GM23338 (cell line): Measurements from ENCODE around the gene KDM7A. TPM values are rescaled to one million over a fixed set of nuclear protein-coding genes. Genes with fewer than 3 reads are reported as not detected.

Experiments used
- ATAC-seq: fragments of 200-7000 bp; cut with Tn5 transposase; 3 replicates; pipeline ENCODE4 v1.9.1; 2020
- DNase-seq: peaks from one replicate; pipeline ENCODE4 v3.0.0-alpha.2; 2015; ENCODE audit warnings: low spot score
- H2AFZ ChIP-seq: fragments of 200-600 bp; sonication (generic); 2 replicates; pipeline ENCODE4 v1.8.0; 2016; ENCODE audit warnings: antibody characterized with exemption, mild to moderate bottlenecking, moderate library complexity
- H3F3A ChIP-seq: fragments of 200-600 bp; sonication (generic); replicated peaks from 2 replicates; pipeline ENCODE4 v1.8.0; 2017; ENCODE audit warnings: antibody characterized with exemption, mixed run types, low read depth
- H3K27ac ChIP-seq: fragments of 200-600 bp; sonication (generic); 2 replicates; pipeline ENCODE4 v1.6.1; 2016; ENCODE audit warnings: low read depth
- H3K27me3 ChIP-seq: fragments of 200-600 bp; sonication (generic); 2 replicates; pipeline ENCODE4 v1.8.0; 2016; ENCODE audit warnings: mild to moderate bottlenecking, mixed run types, moderate library complexity; ENCODE audit not compliant: insufficient read depth
- H3K36me3 ChIP-seq: fragments of 200-600 bp; sonication (generic); 2 replicates; pipeline ENCODE4 v1.8.0; 2016; ENCODE audit warnings: mild to moderate bottlenecking; ENCODE audit not compliant: insufficient read depth
- H3K4me1 ChIP-seq: fragments of 200-600 bp; sonication (generic); 2 replicates; pipeline ENCODE4 v1.8.0; 2016; ENCODE audit warnings: mild to moderate bottlenecking, moderate library complexity; ENCODE audit not compliant: insufficient read depth
- H3K4me2 ChIP-seq: fragments of 200-600 bp; sonication (generic); 2 replicates; pipeline ENCODE4 v1.7.1; 2017; ENCODE audit warnings: mixed run types
- H3K4me3 ChIP-seq: fragments of 200-600 bp; sonication (generic); 2 replicates; pipeline ENCODE4 v1.6.1; 2016; ENCODE audit warnings: mixed run types
- H3K79me2 ChIP-seq: fragments of 200-600 bp; sonication (generic); replicated peaks from 2 replicates; pipeline ENCODE4 v1.8.0; 2017; ENCODE audit warnings: mild to moderate bottlenecking; ENCODE audit not compliant: insufficient read depth
- H3K9me2 ChIP-seq: fragments of 200-600 bp; sonication (generic); 2 replicates; pipeline ENCODE4 v1.8.0; 2017; ENCODE audit not compliant: insufficient read depth
- H4K20me1 ChIP-seq: fragments of 200-600 bp; sonication (generic); replicated peaks from 2 replicates; pipeline ENCODE4 v1.8.0; 2017; ENCODE audit warnings: mild to moderate bottlenecking; ENCODE audit not compliant: insufficient read depth
- H3K27ac Mint-ChIP-seq: 2 replicates; pipeline ENCODE4 v1.8.0; 2020; ENCODE audit warnings: inconsistent platforms, mild to moderate bottlenecking, moderate library complexity, mixed read lengths
- H3K27me3 Mint-ChIP-seq: 3 replicates; pipeline ENCODE4 v1.8.0; 2022; ENCODE audit warnings: low read depth, mild to moderate bottlenecking, moderate library complexity, mixed read lengths, inconsistent platforms; ENCODE audit not compliant: insufficient read depth, poor library complexity
- H3K36me3 Mint-ChIP-seq: 3 replicates; pipeline ENCODE4 v1.8.0; 2021; ENCODE audit warnings: low read depth, mild to moderate bottlenecking, inconsistent platforms, moderate library complexity, mixed read lengths
- H3K4me1 Mint-ChIP-seq: 3 replicates; pipeline ENCODE4 v1.8.0; 2020; ENCODE audit warnings: mild to moderate bottlenecking, inconsistent platforms, mixed read lengths
- H3K4me3 Mint-ChIP-seq: 3 replicates; pipeline ENCODE4 v1.8.0; 2021; ENCODE audit warnings: moderate library complexity, mild to moderate bottlenecking, inconsistent platforms, mixed read lengths
- H3K9me3 Mint-ChIP-seq: 3 replicates; pipeline ENCODE4 v1.8.0; 2020; ENCODE audit warnings: moderate library complexity, mild to moderate bottlenecking, inconsistent platforms, mixed read lengths
- CREB1 ChIP-seq: fragments of 250-450 bp; sonication (Bioruptor Pico); IDR thresholded peaks from 2 replicates; pipeline ENCODE4 v1.5.0; 2020; ENCODE audit warnings: low read depth, mild to moderate bottlenecking, moderate library complexity
- NANOG ChIP-seq: IDR thresholded peaks from 2 replicates; pipeline ENCODE4 v1.6.1; 2016; ENCODE audit warnings: antibody characterized with exemption, borderline replicate concordance
- ZNF114 ChIP-seq: fragments of 250-450 bp; sonication (Bioruptor Pico); IDR thresholded peaks from 2 replicates; pipeline ENCODE4 v1.5.0; 2020; ENCODE audit warnings: mild to moderate bottlenecking, moderate library complexity
- ZNF331 ChIP-seq: fragments of 250-450 bp; sonication (Bioruptor Pico); IDR thresholded peaks from 2 replicates; pipeline ENCODE4 v1.5.0; 2020; ENCODE audit warnings: low read depth, mild to moderate bottlenecking, moderate library complexity
- polyA plus RNA-seq: library from polyadenylated mRNA; unstranded; fragments of >200 nt; fragmentation: Nextera tagmentation; extraction: Ambion mirVana; gene quantifications from 2 replicates; pipeline ENCODE4 v1.2.1, GENCODE V29; 2016
- total RNA-seq: library from RNA; depleted of rRNA; stranded (reverse); fragments of >200 nt; shearing (Covaris generic); gene quantifications from 2 replicates; pipeline ENCODE4 v1.2.3, GENCODE V29; 2014
- TF ChIP-seq, protein P1 (sequence below): IDR thresholded peaks from 2 replicates; pipeline ENCODE4 v1.6.1; 2016; ENCODE audit warnings: antibody characterized with exemption
- TF ChIP-seq, protein P2 (sequence below), 2 experiments: fragments of 200-600 bp in 1 of 2; sonication (generic) in 1 of 2; conservative IDR thresholded peaks; 2 replicates each; pipeline versions ENCODE4 v1.5.1 to v1.6.1; 2016 to 2017; ENCODE audit warnings: antibody characterized with exemption in 2 of 2, low read depth in 2 of 2, mild to moderate bottlenecking in 2 of 2, moderate library complexity in 1 of 2
- TF ChIP-seq, protein P3 (sequence below): IDR thresholded peaks from one replicate; pipeline ENCODE4 v1.6.1; 2018; ENCODE audit warnings: antibody characterized with exemption; ENCODE audit not compliant: unreplicated experiment

Gene KDM7A
- total and polyA plus RNA-seq, 2 experiments from 2014 or later, result 2.3 to 10.8 TPM

DNA sequence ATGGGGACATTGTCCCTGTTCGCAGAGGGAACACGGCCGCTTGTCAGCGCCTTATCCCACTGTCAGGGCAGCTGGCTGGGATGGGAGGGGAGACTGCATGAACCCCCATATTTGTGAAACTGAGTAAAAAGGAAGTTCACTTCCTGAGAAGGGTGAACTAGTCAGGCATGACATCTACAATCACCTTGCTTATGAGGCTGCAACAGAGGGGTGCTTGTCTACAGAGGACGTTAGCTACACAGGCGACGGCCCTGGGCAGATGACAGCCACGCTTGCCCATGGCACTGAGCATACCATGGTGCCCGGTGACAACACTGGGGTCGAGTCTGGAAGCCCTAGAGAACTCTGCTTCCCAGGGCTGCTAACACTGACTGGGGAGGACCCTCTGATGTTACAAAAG, 46.0 kb upstream of the KDM7A start (continued):
- TF ChIP-seq, protein P1, sequence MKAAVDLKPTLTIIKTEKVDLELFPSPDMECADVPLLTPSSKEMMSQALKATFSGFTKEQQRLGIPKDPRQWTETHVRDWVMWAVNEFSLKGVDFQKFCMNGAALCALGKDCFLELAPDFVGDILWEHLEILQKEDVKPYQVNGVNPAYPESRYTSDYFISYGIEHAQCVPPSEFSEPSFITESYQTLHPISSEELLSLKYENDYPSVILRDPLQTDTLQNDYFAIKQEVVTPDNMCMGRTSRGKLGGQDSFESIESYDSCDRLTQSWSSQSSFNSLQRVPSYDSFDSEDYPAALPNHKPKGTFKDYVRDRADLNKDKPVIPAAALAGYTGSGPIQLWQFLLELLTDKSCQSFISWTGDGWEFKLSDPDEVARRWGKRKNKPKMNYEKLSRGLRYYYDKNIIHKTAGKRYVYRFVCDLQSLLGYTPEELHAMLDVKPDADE, result no peak
- no peak for TF ChIP-seq ZNF114 (CRISPR knock-in tag)
- TF ChIP-seq, protein P2, sequence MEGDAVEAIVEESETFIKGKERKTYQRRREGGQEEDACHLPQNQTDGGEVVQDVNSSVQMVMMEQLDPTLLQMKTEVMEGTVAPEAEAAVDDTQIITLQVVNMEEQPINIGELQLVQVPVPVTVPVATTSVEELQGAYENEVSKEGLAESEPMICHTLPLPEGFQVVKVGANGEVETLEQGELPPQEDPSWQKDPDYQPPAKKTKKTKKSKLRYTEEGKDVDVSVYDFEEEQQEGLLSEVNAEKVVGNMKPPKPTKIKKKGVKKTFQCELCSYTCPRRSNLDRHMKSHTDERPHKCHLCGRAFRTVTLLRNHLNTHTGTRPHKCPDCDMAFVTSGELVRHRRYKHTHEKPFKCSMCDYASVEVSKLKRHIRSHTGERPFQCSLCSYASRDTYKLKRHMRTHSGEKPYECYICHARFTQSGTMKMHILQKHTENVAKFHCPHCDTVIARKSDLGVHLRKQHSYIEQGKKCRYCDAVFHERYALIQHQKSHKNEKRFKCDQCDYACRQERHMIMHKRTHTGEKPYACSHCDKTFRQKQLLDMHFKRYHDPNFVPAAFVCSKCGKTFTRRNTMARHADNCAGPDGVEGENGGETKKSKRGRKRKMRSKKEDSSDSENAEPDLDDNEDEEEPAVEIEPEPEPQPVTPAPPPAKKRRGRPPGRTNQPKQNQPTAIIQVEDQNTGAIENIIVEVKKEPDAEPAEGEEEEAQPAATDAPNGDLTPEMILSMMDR (conservative IDR thresholded peaks at IDR 0.05; ENCODE audit: low read depth in 2 of 2), result no peak
- no peak for TF ChIP-seq CREB1 (CRISPR knock-in tag)

DNA sequence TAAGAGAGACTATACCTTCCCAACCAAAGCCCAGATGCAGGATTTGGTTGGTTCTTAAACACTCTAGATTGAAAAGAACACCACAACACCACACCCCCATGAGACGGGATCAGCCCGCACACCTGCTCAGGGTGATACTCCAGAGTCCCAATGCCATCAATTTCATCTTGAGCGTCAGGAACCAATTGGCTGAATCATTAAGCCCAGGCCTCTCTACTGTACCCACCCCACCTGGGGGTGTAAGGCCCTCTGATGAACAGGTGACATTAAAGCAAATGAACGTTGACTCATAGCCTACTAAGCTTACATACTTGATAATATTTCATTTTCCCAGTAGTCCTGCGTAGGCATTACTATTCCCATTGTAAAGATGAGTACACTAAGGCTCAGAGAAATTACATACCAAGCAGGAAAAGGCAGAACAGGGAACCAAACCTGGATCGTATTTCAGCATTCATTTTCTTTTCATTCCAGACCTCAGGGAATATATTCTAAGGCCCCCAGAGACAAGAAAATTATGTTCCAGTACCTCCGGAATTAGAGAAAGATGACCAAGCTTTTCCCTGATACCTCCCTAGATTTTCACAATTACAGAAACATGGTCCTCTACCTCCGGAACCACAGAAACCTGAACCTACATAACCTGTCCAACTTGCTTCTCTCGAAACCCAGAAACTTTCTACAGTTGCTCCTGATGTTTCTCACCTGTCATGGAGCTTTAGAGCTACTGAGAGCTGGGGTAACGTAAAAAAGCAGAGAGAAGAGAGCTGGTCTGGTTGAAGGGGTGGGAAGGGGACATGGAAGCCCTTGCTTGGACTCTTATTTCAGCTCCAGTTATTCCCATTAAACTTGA, 43.1 kb upstream of the KDM7A start:
- H3K27me3 Mint-ChIP-seq, result peaks cover 2% of the 10 kb centered on the region
- Histone ChIP-seq H3K27ac (no peak overlapping the region), H3K27me3 (no peaks in the 10 kb centered on the region), H3K4me3 (no peak overlapping the region), H3K9me2 (0 out of 2 replicates have a peak, but pooled peaks cover 3% of the 10 kb centered on the region), H2AFZ (no peak overlapping the region), H3K4me1 (no peaks in the 10 kb centered on the region), H3K79me2 (no peaks in the 10 kb centered on the region), H4K20me1 (no peaks in the 10 kb centered on the region), H3K36me3 (no peaks in the 10 kb centered on the region), H3K4me2 (no peak overlapping the region), H3F3A (no peaks in the 10 kb centered on the region)
- peaks cover 2% of the 10 kb centered on the region; the same call in 1 of the 3 replicates for H3K4me1 Mint-ChIP-seq
- H3K27ac Mint-ChIP-seq, result no peak overlapping the region
- no peak overlapping the region for H3K4me3 Mint-ChIP-seq
- H3K9me3 Mint-ChIP-seq, result peaks cover 11% of the 10 kb centered on the region; the same call in 1 of the 3 replicates
- peaks cover 5% of the 10 kb centered on the region; the same call in 1 of the 3 replicates for H3K36me3 Mint-ChIP-seq
- TF ChIP-seq, protein P2 (conservative IDR thresholded peaks at IDR 0.05; ENCODE audit: low read depth in 2 of 2), result no peak
- TF ChIP-seq CREB1 (CRISPR knock-in tag) (no peak), ZNF331 (CRISPR knock-in tag) (no peak), NANOG (no peak)
- TF ChIP-seq, protein P3, sequence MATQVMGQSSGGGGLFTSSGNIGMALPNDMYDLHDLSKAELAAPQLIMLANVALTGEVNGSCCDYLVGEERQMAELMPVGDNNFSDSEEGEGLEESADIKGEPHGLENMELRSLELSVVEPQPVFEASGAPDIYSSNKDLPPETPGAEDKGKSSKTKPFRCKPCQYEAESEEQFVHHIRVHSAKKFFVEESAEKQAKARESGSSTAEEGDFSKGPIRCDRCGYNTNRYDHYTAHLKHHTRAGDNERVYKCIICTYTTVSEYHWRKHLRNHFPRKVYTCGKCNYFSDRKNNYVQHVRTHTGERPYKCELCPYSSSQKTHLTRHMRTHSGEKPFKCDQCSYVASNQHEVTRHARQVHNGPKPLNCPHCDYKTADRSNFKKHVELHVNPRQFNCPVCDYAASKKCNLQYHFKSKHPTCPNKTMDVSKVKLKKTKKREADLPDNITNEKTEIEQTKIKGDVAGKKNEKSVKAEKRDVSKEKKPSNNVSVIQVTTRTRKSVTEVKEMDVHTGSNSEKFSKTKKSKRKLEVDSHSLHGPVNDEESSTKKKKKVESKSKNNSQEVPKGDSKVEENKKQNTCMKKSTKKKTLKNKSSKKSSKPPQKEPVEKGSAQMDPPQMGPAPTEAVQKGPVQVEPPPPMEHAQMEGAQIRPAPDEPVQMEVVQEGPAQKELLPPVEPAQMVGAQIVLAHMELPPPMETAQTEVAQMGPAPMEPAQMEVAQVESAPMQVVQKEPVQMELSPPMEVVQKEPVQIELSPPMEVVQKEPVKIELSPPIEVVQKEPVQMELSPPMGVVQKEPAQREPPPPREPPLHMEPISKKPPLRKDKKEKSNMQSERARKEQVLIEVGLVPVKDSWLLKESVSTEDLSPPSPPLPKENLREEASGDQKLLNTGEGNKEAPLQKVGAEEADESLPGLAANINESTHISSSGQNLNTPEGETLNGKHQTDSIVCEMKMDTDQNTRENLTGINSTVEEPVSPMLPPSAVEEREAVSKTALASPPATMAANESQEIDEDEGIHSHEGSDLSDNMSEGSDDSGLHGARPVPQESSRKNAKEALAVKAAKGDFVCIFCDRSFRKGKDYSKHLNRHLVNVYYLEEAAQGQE, result no peak
- DNase-seq, result no peak
- ATAC-seq, result no peak
